A549 (cell line): ENCODE data around the gene CITED2.

Experiments used
- CTCF ChIP-seq: fragments of >200 bp; sonication (Bioruptor Twin); formaldehyde crosslinking; IDR thresholded peaks from 3 replicates; pipeline ENCODE4 v1.5.1; 2016
- EHMT2 ChIP-seq: fragments of 200-600 bp; sonication (generic); IDR thresholded peaks from 2 replicates; pipeline ENCODE4 v1.6.1; 2016; ENCODE audit warnings: antibody characterized with exemption, low read depth, mild to moderate bottlenecking, moderate library complexity
- REST ChIP-seq: fragments of 200-600 bp; sonication (generic); IDR thresholded peaks from 2 replicates; pipeline ENCODE4 v1.6.1; 2016; ENCODE audit warnings: antibody characterized with exemption, mild to moderate bottlenecking, moderate library complexity
- RFX5 ChIP-seq: fragments of 450-650 bp; IDR thresholded peaks from 2 replicates; pipeline ENCODE4 v1.7.1; 2014; ENCODE audit warnings: antibody characterized with exemption, mild to moderate bottlenecking, moderate library complexity
- ZNF302 ChIP-seq: fragments of 250-450 bp; sonication (Bioruptor Pico); IDR thresholded peaks from 2 replicates; pipeline ENCODE4 v1.9.0; 2021; ENCODE audit warnings: inconsistent platforms, mild to moderate bottlenecking, moderate library complexity

GRCh38 chr6:139337001-139337400, 37.4 kb downstream of the CITED2 start:
- TF ChIP-seq CTCF (no peak), ZNF302 (no peak), REST (no peak), RFX5 (no peak), EHMT2 (no peak)
